HG03060 (cell line): ENCODE measurements around the gene ZNF512.
"Not testable (repeated sequence)": the region's sequence is repeated elsewhere in the genome, so short reads cannot be mapped to it uniquely, and the experiment has no call there.

ENCODE experiments used
- ATAC-seq: cut with Tn5 transposase; IDR thresholded peaks from one replicate; pipeline ENCODE4 v1.9.1; 2021; ENCODE audit warnings: low read depth, moderate number of reproducible peaks; ENCODE audit not compliant: unreplicated experiment

The ZNF512 gene

DNA sequence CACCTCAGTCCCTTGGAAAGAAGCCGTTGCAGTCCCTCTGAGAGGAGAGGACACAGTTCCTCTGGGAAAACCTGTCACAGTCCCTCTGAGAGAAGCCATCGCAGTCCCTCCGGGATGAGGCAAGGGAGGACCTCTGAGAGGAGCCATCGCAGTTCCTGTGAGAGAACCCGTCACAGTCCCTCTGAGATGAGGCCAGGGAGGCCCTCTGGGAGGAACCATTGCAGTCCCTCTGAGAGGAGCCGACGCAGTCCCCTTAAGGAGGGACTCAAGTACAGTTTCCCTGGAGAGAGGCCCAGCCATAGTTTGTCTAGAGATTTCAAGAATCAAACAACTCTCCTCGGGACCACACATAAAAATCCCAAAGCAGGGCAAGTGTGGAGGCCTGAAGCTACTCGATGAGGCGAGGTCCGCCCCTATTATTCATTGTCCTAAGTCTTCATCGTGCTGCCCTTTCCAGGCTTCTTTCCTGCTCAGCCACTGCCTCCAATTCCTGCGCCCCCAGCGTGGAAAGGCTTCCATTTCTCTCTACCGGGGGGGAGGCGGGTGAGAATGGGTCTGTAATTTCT, 630 bp upstream of the ZNF512 start:
- ATAC-seq: no peak

DNA sequence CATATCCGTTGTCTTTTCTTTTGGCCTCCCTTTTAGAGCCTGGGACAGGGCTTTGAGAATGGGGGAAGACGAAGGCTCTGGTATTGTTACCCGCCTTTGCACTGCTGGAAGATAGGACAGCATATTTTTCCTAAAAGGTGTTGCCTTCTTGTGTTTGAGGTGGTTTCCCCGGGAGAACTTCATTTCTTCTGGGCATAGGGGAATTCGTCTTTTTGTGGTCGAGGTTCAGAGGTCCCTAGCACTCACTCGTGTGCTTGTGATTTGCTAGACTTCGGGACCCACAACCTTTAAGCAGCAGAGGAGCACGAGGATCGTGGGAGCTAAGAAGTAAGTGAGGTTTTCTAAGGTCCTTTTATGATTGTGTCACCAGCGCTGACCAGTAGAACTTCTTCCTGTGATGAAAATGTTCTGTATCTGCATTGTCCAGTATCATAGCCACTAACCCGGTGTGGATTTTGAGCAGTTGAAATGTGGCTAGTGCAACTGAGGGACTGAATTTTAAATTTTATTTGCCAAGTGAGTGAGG, 611 bp downstream of the ZNF512 start:
- no peak for ATAC-seq

DNA sequence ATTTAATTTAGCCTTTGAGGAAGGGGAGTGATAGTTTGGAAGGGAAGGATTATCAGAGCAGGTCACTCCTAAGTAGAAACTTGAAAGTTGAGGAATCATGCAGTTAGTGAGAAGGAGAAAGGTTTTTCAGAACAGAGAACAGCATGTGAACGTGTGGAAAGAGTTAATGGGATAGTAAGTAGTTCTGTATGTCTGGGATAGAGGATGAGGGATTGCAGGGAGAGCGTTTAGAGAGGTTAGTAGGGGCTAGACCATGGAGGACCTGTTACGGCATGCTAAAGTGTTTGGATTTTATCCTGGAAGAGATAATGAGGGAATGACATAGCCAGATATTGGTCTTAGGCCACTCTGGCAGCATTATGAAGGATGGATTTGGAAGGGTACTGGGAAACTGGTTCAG, 1.8 kb downstream of the ZNF512 start:
- ATAC-seq: no peak

DNA sequence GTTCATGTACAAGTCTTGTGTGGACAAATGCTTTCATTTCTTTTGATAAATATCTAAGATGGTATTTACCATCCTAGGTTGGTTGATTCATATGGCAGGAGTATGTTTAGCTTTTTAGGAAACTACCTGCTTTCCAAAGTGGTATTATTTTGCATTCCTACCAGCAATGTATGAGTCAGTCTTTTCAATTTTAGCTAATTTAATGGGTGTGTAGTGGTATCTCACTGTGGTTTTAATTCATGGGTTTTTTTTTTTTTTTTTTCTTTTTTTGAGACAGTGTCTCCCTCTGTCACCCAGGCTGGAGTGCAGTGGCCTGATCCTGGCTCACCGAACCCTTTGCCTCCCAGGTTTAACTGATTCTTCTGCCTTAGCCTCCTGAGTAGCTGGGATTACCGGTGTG, 4.2 kb downstream of the ZNF512 start:
- no peak for ATAC-seq

DNA sequence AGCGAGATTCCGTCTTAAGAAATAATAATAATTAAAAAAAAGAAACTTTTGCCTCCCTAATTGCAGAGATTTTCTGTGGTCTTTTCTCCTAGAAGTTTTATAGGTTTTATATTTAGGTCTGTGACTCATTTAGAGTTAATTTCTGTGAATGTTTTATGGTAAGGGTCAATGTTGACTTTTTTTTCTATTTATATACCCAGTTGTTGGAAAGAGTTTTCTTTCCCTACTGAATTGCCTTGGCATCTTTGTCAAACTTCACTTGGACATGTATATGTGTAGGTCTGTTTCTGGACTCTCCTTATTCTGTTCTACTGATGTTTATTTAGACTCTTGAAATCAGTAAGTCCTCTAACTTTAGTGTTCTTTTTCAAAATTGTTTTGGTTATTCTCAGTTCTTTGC, 5.5 kb downstream of the ZNF512 start:
- no peak for ATAC-seq

DNA sequence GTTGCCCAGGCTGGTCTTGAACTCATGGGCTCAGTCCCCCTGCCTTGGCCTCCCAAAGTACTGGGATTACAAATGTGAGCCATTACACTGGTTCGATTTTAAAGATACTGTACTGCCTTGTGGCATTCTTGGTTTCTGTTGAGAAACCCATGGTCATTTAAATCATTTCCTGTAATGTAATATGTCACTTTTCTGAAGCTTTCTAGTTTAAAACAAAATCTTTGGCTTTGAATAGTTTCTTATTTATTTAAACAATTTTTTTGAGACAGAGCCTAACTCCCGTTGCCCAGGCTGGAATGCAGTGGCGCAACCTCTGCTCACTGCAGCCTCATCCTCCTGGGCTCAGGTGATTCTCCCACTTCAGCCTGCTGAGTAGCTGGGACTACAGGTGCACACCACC, 8.9 kb downstream of the ZNF512 start:
- ATAC-seq: no peak

DNA sequence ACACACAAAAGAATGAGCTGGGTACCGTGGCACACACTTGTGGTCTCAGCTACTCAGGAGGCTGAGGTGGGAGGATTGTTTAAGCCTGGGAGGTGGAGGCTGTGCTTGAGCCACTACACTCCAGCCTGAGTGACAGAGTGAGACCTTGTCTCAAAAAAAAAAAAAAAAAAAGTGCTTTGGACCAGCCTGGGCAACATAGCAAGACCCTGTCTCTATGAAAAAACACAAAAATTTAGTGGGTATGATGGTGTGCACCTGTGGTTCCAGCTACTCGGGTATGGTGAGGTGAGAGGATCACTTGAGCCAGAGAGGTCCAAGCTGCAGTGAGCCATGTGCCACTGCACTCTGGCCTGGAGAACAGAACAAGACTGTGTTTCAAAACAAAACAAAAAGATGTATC, 10.4 kb downstream of the ZNF512 start:
- ATAC-seq: no peak

DNA sequence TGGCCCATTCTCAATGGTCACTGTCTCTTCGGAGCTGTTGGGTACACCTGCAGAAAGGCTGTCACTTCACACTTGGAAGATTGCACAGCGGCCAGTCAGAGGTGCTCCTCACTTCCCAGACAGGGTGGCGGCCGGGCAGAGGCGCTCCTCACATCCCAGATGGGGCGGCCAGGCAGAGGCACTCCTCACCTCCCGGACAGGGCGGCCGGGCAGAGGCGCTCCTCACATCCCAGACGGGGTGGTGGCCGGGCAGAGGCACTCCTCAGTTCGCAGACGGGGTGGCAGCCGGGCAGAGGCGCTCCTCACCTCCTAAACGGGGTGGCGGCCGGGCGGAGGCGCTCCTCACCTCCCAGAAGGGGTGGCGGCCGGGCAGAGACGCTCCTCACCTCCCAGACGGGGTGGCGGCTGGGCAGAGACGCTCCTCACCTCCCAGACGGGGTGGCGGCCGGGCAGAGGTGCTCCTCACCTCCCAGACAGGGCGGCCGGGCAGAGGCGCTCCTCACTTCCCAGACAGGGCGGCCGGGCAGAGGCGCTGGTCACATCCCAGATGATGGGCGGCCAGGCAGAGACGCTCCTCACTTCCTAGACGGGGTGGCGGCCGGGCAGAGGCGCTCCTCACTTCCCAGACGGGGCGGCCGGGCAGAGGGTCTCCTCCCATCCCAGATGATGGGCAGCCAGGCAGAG, 11.3 kb downstream of the ZNF512 start:
- ATAC-seq: not testable (repeated sequence)

DNA sequence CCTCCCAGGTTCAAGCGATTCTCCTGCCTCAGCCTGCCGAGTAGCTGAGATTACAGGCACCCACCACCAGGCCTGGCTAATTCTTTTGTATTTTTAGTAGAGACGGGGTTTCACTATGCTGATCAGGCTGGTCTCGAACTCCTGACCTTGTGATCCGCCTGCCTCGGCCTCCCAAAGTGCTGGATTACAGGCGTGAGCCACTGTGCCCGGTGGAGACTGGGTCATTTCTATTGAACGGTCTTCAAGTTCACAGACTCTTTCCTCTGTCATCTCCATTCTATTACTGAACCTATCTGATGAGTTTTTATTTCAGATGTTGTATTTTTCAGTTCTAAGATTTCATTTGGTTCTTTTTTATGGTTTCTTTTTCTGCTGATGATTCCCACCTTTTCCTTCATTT, 12.6 kb downstream of the ZNF512 start:
- ATAC-seq: not testable (repeated sequence)

DNA sequence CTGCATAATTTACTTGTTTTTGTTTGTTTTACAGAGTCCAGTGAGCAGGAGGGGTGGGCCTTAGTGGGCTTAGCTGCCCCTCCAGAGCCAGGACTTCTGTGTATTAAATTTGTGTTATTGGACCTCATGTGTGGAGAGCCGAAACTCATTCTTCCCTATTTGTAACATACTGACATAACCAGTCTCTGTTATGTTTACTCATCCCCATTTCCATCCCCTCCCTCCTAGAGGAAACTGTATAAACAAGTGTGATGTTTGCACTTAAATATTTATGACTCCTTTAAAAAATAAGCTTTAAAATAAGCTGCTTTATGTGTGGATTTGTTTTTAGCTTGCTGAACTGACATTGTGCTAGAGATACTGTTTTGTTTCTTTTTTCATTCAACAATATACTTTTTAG, 13.8 kb downstream of the ZNF512 start:
- ATAC-seq: no peak

DNA sequence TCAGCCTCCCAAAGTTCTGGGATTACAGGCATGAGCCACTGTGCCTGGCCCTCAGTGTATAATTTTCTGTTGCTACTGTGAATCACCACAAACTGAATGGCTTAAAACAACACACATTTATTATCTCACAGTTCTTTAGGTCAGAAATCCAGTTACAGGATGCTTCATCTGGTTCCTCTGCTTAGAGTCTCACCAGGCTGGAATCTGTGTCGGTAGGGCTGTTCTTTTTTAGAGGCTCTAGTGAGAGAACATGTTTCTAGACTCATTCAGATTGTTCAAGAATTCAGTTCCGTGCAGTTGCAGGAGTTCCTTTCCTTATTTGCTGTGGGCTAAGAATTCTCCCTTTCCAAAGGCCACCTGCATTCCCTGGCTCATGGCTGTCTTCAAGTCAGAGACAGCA, 23.8 kb downstream of the ZNF512 start:
- ATAC-seq: no peak

DNA sequence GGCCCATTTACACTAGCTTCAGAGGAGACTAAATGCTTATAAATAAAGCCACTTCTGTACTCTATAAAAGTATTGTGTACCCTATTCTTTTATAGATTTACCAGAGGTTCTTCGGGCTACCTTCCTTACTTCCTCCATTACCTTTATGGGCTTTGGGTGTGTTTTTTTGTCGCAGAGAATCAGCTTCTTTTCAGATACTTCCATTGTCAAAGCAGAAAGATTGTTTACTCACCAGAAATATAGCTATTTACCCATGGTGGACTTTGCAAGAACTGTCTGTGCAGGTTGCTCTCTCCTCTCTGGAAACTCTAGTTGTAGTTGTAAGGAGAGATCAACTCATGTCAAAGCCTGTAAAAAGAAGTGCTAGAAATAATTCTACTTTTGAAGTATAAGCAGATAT, 31.1 kb downstream of the ZNF512 start:
- no peak for ATAC-seq

DNA sequence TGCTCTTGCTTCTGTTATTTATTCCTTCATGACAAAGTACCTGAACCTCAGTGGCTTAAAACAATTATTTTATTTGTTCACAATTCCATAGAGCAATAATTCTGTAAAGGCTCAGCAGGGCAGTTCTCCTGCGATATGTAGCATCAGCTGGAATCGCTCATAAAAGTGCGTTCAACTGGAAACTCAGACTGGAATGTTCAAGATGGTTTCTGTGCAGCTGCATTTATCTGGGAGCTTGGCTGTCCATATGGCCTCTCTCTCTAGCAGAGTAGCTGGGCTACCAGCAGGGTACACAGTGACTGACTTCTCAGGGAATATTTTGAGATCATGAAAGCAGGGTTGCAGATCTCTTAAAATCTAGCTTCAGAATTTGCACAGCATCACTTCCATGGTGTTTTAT, 32.5 kb downstream of the ZNF512 start:
- ATAC-seq: no peak

DNA sequence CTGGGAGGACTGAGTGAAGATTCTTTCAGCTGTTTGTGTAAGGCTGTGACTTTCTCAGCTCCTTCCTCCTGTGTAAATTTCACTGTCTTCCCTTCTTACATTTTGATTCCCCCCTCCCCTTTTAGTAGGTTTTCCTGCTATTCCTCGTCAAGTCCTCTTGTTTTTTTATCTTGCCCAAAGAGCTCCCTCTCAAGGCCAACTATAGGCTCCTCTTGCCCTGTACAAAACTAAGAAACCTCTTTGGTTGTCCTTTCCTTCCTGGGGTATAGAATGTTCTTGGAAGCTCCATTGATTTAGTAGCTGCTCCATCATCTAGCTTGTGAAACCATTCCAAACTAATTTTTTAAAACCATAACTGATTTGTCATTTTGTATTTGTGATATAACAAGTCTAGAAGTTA, 38.7 kb downstream of the ZNF512 start:
- no peak for ATAC-seq

DNA sequence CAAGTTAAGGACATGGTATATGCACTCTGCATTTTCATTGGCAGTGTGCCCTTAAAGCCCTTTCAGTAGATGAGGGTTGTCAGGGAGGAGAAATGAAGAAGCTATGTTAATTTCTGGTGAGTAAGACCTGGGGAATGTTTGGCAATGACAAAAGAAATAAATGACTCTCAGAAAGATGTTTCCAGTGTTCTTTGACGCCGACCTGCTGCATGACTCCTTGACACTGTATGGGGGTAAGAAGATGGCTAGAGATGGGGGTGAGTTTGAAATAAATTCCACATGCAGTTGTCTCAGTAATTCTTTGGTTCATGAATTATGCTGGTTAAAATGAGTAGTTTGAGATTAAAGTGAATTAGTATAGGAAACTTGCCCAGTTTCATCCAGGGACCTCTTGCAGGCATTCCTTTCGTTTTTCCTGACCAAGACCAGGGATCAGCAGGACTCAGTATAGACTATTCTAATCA, 40.1 kb downstream of the ZNF512 start:
- no peak for ATAC-seq

DNA sequence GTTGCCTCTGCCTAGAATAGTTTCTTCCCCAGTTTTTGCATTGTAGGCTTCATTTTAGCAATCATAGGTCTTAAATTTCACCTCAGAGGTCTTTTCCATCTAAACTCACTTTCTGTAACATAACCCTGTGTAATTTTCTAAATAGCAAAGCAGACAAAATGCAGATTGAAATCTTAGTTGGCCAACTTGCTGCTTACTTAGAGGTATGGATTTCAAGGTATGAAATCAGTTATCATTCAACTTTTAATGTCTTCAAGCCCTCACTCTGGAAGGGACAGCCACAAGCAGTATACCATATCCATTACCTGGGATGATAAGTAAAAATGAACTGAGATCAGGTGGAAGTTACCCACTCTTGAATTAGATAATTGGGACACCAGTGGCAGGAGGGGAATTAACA, 42.1 kb downstream of the ZNF512 start:
- no peak for ATAC-seq

DNA sequence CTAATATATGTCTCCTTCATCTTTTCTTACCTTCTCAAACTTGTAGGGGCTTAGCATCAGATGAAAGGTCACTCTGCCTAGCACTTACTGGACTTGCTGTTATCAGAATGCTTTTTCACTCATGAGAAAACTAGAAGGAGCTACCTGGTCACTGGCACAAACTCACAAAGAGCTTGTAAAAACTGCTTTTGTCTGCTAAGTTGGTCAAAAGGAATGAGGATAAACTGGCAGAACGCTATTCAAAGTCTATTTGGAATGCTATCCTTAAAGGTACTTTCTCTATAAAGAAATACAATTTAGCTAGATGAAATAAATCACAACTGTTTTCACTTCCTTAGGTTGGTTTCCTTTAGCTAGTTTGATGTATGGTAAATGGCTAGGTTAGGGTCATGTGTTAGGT, 43.5 kb downstream of the ZNF512 start:
- ATAC-seq: not testable (repeated sequence)

DNA sequence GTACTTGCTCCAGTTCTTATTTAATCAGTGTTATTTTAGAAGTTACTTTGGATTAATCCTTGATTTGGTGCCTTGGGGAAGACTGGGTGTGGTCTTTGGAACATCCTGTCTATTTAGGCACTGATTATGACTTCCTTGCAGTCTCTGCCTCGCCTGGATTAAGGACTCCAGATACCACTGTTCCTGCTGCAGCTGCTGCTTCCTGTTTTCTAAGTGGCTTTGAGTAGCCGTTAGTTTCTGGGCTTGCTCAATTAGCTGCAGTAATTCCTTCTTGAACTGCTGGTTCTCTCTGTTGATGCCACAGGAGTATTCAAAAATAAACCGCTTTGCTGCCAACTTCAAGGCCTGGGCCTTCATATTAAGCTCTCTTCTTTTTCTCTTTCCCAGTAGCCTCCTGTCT, 44.1 kb downstream of the ZNF512 start:
- ATAC-seq: not testable (repeated sequence)

DNA sequence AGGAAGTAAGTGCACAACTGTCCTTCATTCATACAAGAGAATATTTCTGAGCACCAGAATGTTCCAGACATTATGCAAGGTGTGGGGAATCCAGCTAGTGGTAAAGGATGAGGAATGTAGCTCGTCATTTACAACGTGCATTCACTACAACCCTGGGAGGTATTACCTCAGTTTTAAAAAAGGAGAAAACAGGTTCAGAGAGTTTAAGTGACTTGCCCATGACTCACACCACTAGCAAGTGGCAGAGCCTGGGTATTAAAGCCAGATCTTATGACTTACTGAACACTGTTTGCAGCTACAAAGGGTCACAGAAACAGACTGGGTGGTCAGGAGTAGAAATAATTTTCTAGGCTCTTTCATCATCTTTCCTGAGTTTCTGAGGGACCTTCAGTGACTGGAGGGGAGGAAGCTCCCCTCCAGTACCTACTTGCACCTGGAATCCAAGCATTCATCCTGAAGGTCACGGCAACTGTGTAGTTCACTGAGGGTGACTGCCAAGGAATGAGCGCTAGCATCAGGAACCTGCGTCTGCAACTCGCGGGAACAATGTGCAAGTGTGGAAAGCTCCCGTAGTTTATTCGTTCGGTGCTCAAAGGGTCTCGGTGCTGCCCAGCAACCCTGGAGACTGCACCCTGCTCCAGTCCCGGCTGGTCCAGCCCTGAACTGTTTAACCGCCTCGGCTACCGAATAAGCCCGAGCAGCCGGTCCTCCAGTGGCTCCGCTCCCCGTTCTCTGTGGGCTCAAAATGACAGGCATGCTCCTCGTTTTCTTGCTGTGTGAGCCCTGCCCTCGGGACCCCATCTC, 45.3 kb downstream of the ZNF512 start:
- ATAC-seq: peak; percentile 2

DNA sequence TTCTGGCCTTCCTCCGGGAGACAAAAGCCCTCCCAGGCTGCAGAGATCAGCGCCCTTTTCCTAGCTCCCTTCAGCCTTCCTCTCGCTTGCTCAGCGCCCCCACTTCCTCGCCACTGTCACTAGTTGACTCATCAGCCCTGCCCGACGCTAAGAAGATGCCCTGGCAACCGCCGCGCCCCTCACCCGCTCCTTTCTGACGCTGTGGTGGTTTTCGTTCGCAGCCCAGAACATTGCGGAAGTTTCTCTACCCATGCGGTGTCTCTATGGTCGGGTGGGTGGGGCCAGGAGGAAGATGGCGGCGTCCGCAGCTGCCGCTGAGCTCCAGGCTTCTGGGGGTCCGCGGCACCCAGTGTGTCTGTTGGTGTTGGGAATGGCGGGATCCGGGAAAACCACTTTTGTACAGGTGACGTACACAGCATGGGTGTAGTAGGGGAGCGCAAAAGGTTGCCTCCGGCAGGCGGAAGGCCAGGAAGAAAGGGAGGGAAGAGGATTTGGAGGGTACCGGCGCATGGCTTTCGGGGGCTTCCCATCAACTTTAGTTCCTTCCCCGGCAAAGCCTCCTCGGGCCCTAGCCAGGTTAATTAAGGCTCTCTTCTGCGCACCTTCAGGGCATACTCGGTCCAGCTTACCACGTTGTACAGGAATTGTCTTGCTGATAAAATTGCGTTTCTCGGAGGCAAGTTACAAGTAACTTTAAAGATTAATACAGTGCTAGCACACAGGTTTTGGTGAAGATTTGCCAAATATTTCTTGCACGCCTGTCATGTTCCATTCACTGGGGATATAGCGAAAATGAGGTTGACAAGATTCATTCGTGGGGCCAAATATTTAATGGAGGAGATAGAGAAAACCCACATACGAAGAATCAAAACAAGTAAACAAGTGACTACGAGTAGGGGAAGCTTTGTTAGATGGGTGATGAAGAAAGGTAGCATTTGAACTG, 46.2 kb downstream of the ZNF512 start, which contains the start of the genes CCDC121 and GPN1:
CCDC121 (minus strand) TSS at position 246 of the 943 bp plus-strand sequence. CDS start 1,213 bp downstream, outside the sequence.
GPN1 (plus strand) TSS at position 284 of the 943 bp plus-strand sequence; CDS start at position 293, 9 bp downstream.
- peak; percentile 94 for ATAC-seq
